Measurements from ENCODE around the gene DNAI2.

Gene DNAI2

GRCh38 chr17:74337834-74338500 lies 63.9 kb downstream of the DNAI2 start (continued):
- no peak for TF ChIP-seq PATZ1 (tag by site-specific recombination; IDR thresholded peaks at IDR 0.05)
- TF ChIP-seq ZNF140 (tag by site-specific recombination; IDR thresholded peaks at IDR 0.05): no peak
- no peak for TF ChIP-seq ZNF174 (tag by site-specific recombination; IDR thresholded peaks at IDR 0.05)
- TF ChIP-seq ZNF112 (tag by site-specific recombination; IDR thresholded peaks at IDR 0.05): no peak

GRCh38 chr17:74339537-74340195 lies 65.6 kb downstream of the DNAI2 start:
- Histone ChIP-seq H3K9me3 (ENCODE audit: control insufficient read depth, insufficient read depth, low read depth, low read length) (no peaks in the 10 kb centered on the region), H3K4me1 (ENCODE audit: control insufficient read depth, insufficient read depth, low read length) (no peaks in the 10 kb centered on the region), H3K36me3 (ENCODE audit: control insufficient read depth in 2 of 2, insufficient read depth in 1 of 2, low read length in 2 of 2) (no peaks in the 10 kb centered on the region), H3K27ac (ENCODE audit: extremely low read depth, low read depth, low read length) (no peak overlapping the region), H3K4me3 (ENCODE audit: low read depth, low read length) (no peak overlapping the region)
- ChIA-PET POLR2A (no interaction called here), CTCF (interaction anchor here (1.3 kb wide), 1 partner anchor 29 kb away, joined by 5 read pairs; no protein-coding TSS in a partner anchor)
- TF ChIP-seq ZNF837 (tag by site-specific recombination; IDR thresholded peaks at IDR 0.05) (no peak), ZSCAN16 (tag by site-specific recombination; IDR thresholded peaks at IDR 0.05) (no peak), ZIC2 (tag by site-specific recombination; IDR thresholded peaks at IDR 0.05) (peak; percentile 66)

GRCh38 chr17:74340470-74341023 lies 66.5 kb downstream of the DNAI2 start:
- Histone ChIP-seq H3K4me1 (ENCODE audit: control insufficient read depth, insufficient read depth, low read length) (no peaks in the 10 kb centered on the region), H3K4me3 (ENCODE audit: low read depth, low read length) (no peak overlapping the region), H3K27ac (ENCODE audit: extremely low read depth, low read depth, low read length) (no peak overlapping the region), H3K36me3 (ENCODE audit: control insufficient read depth in 2 of 2, insufficient read depth in 1 of 2, low read length in 2 of 2) (no peaks in the 10 kb centered on the region), H3K9me3 (ENCODE audit: control insufficient read depth, insufficient read depth, low read depth, low read length) (no peaks in the 10 kb centered on the region)
- TF ChIP-seq ZSCAN4 (tag by site-specific recombination; IDR thresholded peaks at IDR 0.05): no peak
- TF ChIP-seq ZFP3 (tag by site-specific recombination; IDR thresholded peaks at IDR 0.05; ENCODE audit: low read depth): peak; percentile 31; the same call in 1 of the 2 replicates
- TF ChIP-seq ZNF600 (tag by site-specific recombination; IDR thresholded peaks at IDR 0.05): peak; percentile 32; the same call in 1 of the 2 replicates
- peak; percentile 82 for TF ChIP-seq KLF17 (tag by site-specific recombination; IDR thresholded peaks at IDR 0.05)
- TF ChIP-seq ZNF513 (tag by site-specific recombination; IDR thresholded peaks at IDR 0.05): no peak
- peak; percentile 23; the same call in 1 of the 2 replicates for TF ChIP-seq ZBTB17 (tag by site-specific recombination; IDR thresholded peaks at IDR 0.05)
- TF ChIP-seq ZIC2 (tag by site-specific recombination; IDR thresholded peaks at IDR 0.05): peak; percentile 77
- POLR2A ChIA-PET: no interaction called here
- CTCF ChIA-PET: interaction anchor here (0.7 to 1.3 kb wide), 2 partner anchors 12 to 28 kb away, joined by 3 to 5 read pairs; no protein-coding TSS in a partner anchor
